HG02970 (cell line): ENCODE data around the gene GDF15.
"Not testable (repeated sequence)": the region's sequence is repeated elsewhere in the genome, so short reads cannot be mapped to it uniquely, and the experiment has no call there.

Experiments used
- ATAC-seq: cut with Tn5 transposase; IDR thresholded peaks from one replicate; pipeline ENCODE4 v1.9.1; 2021; ENCODE audit warnings: mild to moderate bottlenecking, moderate library complexity, moderate number of reproducible peaks; ENCODE audit not compliant: unreplicated experiment, low FRiP score

Gene GDF15

DNA sequence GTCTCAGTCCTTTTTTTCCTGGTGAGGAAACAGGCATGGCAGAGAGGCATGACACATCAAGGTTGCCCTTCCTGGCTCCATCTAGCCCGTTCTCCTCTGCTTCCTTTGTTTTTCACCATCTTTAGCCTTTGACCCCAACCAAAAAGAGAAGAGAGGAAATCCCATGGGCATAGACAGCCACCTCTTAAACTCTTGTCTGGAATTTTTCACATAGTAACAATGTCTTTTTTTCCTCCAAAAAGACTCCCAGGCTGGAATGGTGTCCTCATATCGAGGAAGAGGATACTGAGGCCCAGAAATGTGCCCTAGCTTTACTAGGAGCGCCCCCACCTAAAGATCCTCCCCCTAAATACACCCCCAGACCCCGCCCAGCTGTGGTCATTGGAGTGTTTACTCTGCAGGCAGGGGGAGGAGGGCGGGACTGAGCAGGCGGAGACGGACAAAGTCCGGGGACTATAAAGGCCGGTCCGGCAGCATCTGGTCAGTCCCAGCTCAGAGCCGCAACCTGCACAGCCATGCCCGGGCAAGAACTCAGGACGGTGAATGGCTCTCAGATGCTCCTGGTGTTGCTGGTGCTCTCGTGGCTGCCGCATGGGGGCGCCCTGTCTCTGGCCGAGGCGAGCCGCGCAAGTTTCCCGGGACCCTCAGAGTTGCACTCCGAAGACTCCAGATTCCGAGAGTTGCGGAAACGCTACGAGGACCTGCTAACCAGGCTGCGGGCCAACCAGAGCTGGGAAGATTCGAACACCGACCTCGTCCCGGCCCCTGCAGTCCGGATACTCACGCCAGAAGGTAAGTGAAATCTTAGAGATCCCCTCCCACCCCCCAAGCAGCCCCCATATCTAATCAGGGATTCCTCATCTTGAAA is at the start of gene GDF15:
GDF15 (plus strand) TSS at position 484 of the 868 bp plus-strand sequence; CDS start at position 516, 32 bp downstream.
- ATAC-seq, result no peak

DNA sequence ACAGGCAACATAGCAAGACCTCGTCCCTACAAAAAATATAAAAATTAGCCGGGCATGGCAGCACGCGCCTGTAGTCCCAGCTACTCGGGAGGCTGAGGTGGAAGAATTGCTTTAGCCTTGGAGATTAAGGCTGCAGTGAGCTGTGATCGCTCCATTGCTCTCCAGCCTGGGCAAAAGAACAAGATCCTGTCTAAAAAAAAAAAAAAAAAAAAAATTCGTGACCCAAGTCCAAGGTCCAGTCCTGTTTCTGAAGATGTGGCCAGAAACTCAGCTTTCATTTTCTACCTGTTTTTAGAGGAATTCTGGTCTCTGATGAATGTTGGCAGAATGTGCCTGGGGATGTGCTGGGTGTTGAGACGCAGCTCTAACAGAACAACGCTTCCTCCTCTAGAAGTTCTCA is 47.4 kb upstream of the GDF15 start:
- ATAC-seq, result no peak

DNA sequence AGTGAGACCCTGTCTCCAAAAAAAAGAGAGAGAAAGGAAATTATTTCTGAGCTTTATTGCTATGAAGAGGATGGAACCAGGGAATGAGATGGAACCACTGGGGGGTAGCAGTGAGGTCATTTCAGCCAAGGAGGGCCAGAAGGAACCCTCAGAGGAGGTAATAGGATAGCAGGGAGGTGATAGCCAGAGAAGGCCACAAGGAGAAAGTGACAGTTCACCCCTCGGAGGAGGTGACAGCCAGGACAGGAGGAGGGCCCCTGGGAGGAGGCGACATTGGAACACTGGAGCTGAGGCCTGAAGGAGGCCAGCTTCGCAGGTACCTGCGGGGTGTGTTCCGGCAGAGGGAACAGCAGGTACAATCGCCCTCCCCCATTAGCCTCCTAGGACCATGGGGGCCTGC is 46.2 kb upstream of the GDF15 start:
- no peak for ATAC-seq

DNA sequence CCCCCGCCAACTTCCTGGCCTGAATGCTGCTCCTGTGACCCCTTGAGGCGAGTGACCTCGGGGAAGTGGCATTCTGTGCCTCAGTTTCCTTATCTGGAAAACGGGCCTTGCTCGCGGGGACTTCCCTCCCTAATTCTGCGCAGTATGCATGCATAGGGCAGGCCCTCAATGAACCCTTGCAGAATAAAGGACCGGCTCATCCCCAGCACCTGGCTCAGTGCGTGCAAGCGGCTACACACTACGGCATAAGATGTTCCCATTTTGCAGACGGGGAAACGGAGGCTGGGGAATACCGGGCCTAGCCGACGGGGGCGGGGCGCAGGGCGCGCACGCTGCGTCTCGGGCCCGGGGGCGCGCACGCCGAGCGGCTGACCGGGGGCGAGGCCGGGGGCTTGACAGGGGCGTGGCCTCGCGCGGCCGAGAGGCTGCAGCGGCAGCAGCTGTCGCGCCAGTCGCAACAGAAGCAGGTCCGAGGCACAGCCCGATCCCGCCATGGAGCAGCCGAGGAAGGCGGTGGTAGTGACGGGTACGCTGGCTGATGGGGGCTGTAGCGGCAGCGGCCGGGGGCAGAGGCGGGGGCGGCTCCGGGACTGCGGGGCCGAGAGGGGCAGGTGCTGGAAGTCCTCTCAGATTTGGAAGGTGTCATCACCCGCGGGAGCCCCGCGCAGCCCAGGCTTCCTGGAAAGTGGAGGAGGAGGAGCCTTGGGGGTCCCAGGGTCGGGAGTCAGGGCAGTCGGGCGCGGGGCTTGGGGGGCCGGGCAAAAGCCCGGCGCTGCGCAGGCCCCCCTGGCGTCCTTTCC is 45.6 kb upstream of the GDF15 start, which contains the start of gene PGPEP1:
PGPEP1 (plus strand) TSS at position 409 of the 800 bp plus-strand sequence; CDS start at position 493, 84 bp downstream.
- peak; percentile 48 for ATAC-seq

GRCh38 chr19:18340990-18341868 is 44.7 kb upstream of the GDF15 start:
- no peak for ATAC-seq

GRCh38 chr19:18342090-18342632 is 43.8 kb upstream of the GDF15 start:
- no peak for ATAC-seq

DNA sequence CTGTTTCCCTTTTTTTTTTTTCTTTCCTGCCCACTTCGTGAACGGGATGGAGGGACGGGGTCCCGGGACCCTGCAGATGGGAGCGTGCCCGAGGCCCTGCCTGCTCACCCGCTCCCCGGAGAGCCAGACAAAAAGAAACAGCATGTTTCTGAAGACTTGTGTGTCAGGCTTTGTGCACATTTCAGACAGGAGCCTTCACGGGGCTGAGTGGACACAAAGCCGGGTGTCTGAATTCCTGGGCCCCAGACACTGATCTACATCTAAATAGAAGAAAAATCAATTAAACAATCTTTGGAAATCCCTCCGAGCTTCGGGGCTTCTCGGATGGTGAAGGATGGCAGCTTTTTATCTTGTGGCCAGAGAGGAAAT is 41.4 kb upstream of the GDF15 start:
- no peak for ATAC-seq

GRCh38 chr19:18345296-18345695 is 40.7 kb upstream of the GDF15 start:
- ATAC-seq, result no peak

DNA sequence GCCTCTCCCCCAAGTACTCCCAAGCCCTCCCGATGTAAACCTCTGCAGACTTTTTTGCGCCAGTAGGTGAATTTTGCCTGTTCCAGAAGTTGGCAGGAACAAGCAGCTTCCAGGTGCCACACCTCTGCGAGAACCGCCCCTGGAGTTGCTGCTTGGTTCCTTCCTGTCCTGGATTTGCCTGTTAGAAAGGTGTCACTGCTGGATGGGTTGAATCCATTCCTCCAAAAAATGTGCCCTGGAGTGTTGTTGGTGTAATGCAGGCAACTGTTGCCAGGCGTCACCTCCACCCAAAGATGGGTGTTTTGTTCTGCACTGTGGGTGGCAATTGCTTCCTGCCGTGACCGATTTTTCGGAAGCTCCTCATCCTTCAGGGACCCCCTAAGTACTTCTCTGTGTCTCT is 39.9 kb upstream of the GDF15 start:
- no peak for ATAC-seq

- ATAC-seq, result no peak
Observed at GRCh38 chr19:18348171-18348570, 37.8 kb upstream of the GDF15 start.

- not testable (repeated sequence) for ATAC-seq
Observed at GRCh38 chr19:18348818-18349339, 37.1 kb upstream of the GDF15 start.

- no peak for ATAC-seq
Observed at GRCh38 chr19:18349524-18350128, 36.3 kb upstream of the GDF15 start.

DNA sequence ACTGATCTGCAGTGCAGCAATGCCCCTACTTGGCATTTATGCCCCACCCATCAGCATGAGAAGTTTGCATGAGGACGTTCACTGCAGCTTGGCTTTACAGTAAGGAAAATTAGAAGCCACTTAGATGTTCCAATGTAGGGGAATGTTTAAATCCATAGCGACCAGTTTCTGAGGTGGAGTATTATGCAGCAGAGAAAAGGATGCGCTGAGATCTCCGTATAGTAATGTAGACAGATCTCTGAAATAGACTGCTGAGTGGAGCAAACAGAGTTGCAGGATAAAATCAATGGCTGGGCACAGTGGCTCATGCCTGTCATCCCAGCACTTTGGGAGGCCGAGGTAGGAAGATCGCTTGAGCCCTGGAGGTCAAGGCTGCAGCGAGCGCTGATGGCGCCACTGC is 35.5 kb upstream of the GDF15 start:
- ATAC-seq, result no peak

GRCh38 chr19:18351544-18351943 is 34.4 kb upstream of the GDF15 start:
- no peak for ATAC-seq

DNA sequence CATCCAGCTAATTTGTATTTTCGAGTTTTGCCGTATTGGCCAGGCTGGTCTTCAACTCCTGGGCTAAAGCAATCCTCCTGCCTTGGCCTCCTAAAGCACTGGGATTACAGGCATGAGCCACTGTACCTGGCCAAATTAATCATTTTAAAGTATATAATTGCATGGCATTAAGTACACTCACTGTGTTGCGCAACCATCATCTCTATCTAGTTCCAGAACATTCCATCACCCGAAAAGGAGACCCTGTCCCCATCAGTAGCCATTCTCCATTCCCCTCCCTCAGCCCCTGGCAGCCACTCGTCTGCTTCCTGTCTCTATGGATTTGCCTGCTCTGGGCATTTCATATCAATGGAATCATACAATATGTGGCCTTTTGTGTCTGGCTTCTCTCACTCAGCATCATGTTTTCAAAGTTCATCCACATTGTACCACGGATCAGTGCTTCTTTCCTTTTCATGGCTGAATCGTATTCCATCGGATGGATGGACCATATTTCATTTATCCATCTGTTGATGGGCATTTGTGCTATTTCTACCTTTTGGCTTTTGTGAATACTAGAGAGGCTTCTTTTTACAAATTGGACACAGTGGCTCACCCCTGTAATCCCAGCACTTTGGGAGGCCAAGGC is 32.5 kb upstream of the GDF15 start:
- ATAC-seq, result no peak

- not testable (repeated sequence) for ATAC-seq
Observed at GRCh38 chr19:18354743-18355142, 31.2 kb upstream of the GDF15 start.

GRCh38 chr19:18357041-18357440 is 28.9 kb upstream of the GDF15 start:
- no peak for ATAC-seq

DNA sequence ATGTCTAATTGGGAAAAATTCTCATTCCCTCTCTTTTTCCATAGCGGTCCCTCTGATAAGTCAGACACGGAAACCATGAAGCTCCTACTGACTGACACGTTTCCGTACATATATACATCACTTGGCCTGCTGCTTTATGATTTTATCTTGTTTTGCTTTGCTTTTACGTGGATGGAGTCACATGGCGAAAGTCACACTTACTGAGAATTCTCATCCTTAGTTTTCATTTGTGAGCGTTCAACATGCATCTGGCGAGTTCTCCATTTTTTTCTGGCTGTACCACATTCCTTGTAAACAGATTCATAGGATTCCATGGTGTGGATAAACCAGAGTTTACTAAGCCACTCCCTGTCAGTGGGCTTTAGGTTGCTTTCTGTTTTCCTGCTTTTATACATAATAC is 24.3 kb upstream of the GDF15 start:
- ATAC-seq, result no peak

DNA sequence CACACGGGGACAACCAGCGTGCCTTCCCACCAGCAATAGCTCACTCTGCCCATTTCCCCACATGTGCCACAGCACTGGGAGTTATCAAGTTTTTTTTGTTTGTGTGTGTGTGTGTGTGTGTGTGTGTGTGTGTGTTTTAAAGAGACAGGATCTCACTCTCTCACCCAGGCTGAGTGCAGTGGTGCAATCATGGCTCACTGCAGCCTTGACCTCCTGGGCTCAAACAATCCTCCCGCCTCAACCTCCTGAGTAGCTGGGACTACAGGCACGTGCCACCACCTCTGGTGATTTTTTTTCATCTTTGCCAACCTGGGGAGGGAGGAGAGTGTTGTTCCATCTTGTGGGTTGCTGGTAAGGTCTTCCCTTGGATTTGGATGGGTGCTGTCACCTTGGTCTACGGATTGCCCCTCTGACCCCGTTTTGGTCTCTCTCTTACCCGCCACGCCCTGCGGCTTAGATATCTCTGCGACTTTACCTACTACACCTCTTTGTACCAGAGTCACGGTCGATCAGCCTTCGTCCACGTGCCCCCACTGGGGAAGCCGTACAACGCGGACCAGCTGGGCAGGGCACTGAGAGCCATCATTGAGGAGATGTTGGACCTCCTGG is 22.9 kb upstream of the GDF15 start:
- no peak for ATAC-seq
